H1 (cell line): ENCODE results near the gene TMEM236. TPM values are rescaled to one million over a fixed set of nuclear protein-coding genes. Genes with fewer than 3 reads are reported as not detected.

Experiments used
- CTCF ChIA-PET: fragments of 300-600 bp; sonication (Branson Sonifier 250); formaldehyde crosslinking; loops from one replicate; lab custom pipeline; 2021; ENCODE audit not compliant: partially characterized antibody; lab: Charles Lee
- POLR2A ChIA-PET: fragments of 300-600 bp; sonication (Branson Sonifier 250); formaldehyde crosslinking; loops from one replicate; lab custom pipeline; 2021; ENCODE audit warnings: inconsistent platforms; ENCODE audit not compliant: partially characterized antibody; lab: Charles Lee
- DNase-seq, 2 experiments: peaks; one replicate each; pipeline versions ENCODE4 v3.0.0 to v3.0.0-alpha.2; 2010 to 2022; ENCODE audit warnings: low spot score in 2 of 2, low read depth in 1 of 2, mixed read lengths in 1 of 2
- FAIRE-seq: peaks from 2 replicates; lab custom pipeline; 2011; peaks lifted over from hg19 to GRCh38; lab: Jason Lieb, UNC
- H2AFZ ChIP-seq: 2 replicates; pipeline ENCODE4 v1.8.1; 2012; ENCODE audit warnings: low read length, inconsistent platforms
- H2AK5ac ChIP-seq: 2 replicates; pipeline ENCODE4 v1.6.1; 2013; ENCODE audit warnings: low read depth, low read length
- H2BK120ac ChIP-seq: replicated peaks from 2 replicates; pipeline ENCODE3; 2013; ENCODE audit warnings: low read depth, low read length, inconsistent platforms
- H2BK12ac ChIP-seq: 2 replicates; pipeline ENCODE4 v1.6.1; 2013; ENCODE audit warnings: low read depth, low read length
- H2BK15ac ChIP-seq: 2 replicates; pipeline ENCODE4 v1.6.1; 2013; ENCODE audit warnings: low read length
- H2BK20ac ChIP-seq: 2 replicates; pipeline ENCODE4 v1.6.1; 2013; ENCODE audit warnings: low read length
- H2BK5ac ChIP-seq: 2 replicates; pipeline ENCODE4 v1.6.1; 2013; ENCODE audit warnings: low read depth, low read length
- H3K14ac ChIP-seq: 2 replicates; pipeline ENCODE4 v1.6.1; 2013; ENCODE audit warnings: inconsistent platforms; ENCODE audit not compliant: insufficient read length
- H3K18ac ChIP-seq: 2 replicates; pipeline ENCODE4 v1.6.1; 2013; ENCODE audit warnings: low read length; ENCODE audit errors: extremely low read depth
- H3K23ac ChIP-seq: 2 replicates; pipeline ENCODE4 v1.6.1; 2013; ENCODE audit warnings: inconsistent platforms; ENCODE audit not compliant: insufficient read length
- H3K23me2 ChIP-seq: 2 replicates; pipeline ENCODE4 v1.6.1; 2013; ENCODE audit warnings: low read depth, low read length
- H3K27ac ChIP-seq: 2 replicates; pipeline ENCODE4 v1.6.1; 2011; ENCODE audit warnings: low read depth, low read length, inconsistent platforms
- H3K27me3 ChIP-seq, 4 experiments: replicated peaks in 1 of 4; 1 replicate in 1 of 4; 2 replicates in 3 of 4; pipeline versions ENCODE4 v1.6.1 to v1.8.1; 2011 to 2013; ENCODE audit warnings: low read length in 3 of 4, mild to moderate bottlenecking in 3 of 4, inconsistent platforms in 2 of 4, mixed read lengths in 2 of 4, moderate library complexity in 1 of 4; ENCODE audit not compliant: control insufficient read depth in 3 of 4, insufficient read depth in 3 of 4; ENCODE audit errors: extremely low read depth in 1 of 4
- H3K36me3 ChIP-seq, 4 experiments: 2 replicates each; pipeline versions ENCODE4 v1.6.1 to v1.8.1; 2011 to 2013; ENCODE audit warnings: mild to moderate bottlenecking in 4 of 4, low read length in 3 of 4, moderate library complexity in 2 of 4, control low read depth in 1 of 4, inconsistent platforms in 1 of 4; ENCODE audit not compliant: insufficient read depth in 4 of 4, control insufficient read depth in 2 of 4
- H3K4ac ChIP-seq: replicated peaks from 2 replicates; pipeline ENCODE3; 2013; ENCODE audit warnings: low read length, low read depth, mixed read lengths, inconsistent platforms; ENCODE audit not compliant: insufficient read length
- H3K4me1 ChIP-seq, 4 experiments: replicated peaks in 1 of 4; 1 replicate in 1 of 4; 2 replicates in 3 of 4; pipeline versions ENCODE4 v1.6.1 to v1.8.1; 2011 to 2013; ENCODE audit warnings: low read length in 3 of 4, inconsistent platforms in 2 of 4, mixed read lengths in 1 of 4; ENCODE audit not compliant: insufficient read depth in 4 of 4, control insufficient read depth in 3 of 4
- H3K4me2 ChIP-seq, 2 experiments: 2 replicates each; pipeline versions ENCODE4 v1.6.1 to v1.8.1; 2011 to 2013; ENCODE audit warnings: low read depth in 2 of 2, low read length in 2 of 2, control low read depth in 1 of 2, inconsistent platforms in 1 of 2, mild to moderate bottlenecking in 1 of 2; ENCODE audit not compliant: insufficient read depth in 1 of 2
- H3K4me3 ChIP-seq, 4 experiments: fragments of 200-600, 300-600 bp in 1 of 4; sonication (generic), shearing (Covaris generic), sonication (Bioruptor Twin) in 1 of 4; 2 replicates each; pipeline versions ENCODE4 v1.5.1 to v1.8.1; 2011 to 2016; ENCODE audit warnings: low read length in 4 of 4, low read depth in 3 of 4, control low read depth in 2 of 4, inconsistent platforms in 2 of 4, mild to moderate bottlenecking in 2 of 4, mixed read lengths in 1 of 4, moderate library complexity in 1 of 4; ENCODE audit not compliant: insufficient read depth in 2 of 4; ENCODE audit errors: extremely low read depth in 1 of 4
- H3K56ac ChIP-seq: replicated peaks from 2 replicates; pipeline ENCODE3; 2013; ENCODE audit warnings: low read depth, mild to moderate bottlenecking, mixed read lengths, low read length, inconsistent platforms; ENCODE audit not compliant: insufficient read length
- H3K79me1 ChIP-seq: 2 replicates; pipeline ENCODE4 v1.6.1; 2013; ENCODE audit warnings: low read depth, low read length, control low read depth
- H3K79me2 ChIP-seq, 2 experiments: 2 replicates each; pipeline versions ENCODE4 v1.6.1 to v1.8.1; 2012 to 2013; ENCODE audit warnings: low read length in 2 of 2, mild to moderate bottlenecking in 2 of 2, inconsistent platforms in 1 of 2; ENCODE audit not compliant: insufficient read depth in 2 of 2, control insufficient read depth in 1 of 2
- H3K9ac ChIP-seq, 4 experiments: replicated peaks in 1 of 4; 1 replicate in 1 of 4; 2 replicates in 3 of 4; pipeline versions ENCODE4 v1.6.1 to v1.8.1; 2011 to 2013; ENCODE audit warnings: low read depth in 3 of 4, low read length in 3 of 4, control low read depth in 2 of 4, mild to moderate bottlenecking in 2 of 4, moderate library complexity in 2 of 4, inconsistent platforms in 1 of 4; ENCODE audit errors: extremely low read depth in 1 of 4
- H3K9me3 ChIP-seq, 2 experiments: 2 replicates each; pipeline versions ENCODE4 v1.6.1 to v1.8.1; 2012 to 2013; ENCODE audit warnings: mild to moderate bottlenecking in 2 of 2, moderate library complexity in 2 of 2, control low read depth in 1 of 2, inconsistent platforms in 1 of 2, low read depth in 1 of 2, low read length in 1 of 2, mixed read lengths in 1 of 2; ENCODE audit not compliant: insufficient read depth in 2 of 2
- H4K20me1 ChIP-seq, 2 experiments: replicated peaks in 1 of 2; 2 replicates each; pipeline versions ENCODE3 to v1.8.1; 2011 to 2013; ENCODE audit warnings: inconsistent platforms in 2 of 2, low read length in 2 of 2, mild to moderate bottlenecking in 1 of 2; ENCODE audit not compliant: insufficient read depth in 2 of 2, control insufficient read depth in 1 of 2
- H4K5ac ChIP-seq: 2 replicates; pipeline ENCODE4 v1.6.1; 2013; ENCODE audit warnings: low read length, low read depth, mixed read lengths, inconsistent platforms; ENCODE audit not compliant: insufficient read length
- H4K8ac ChIP-seq: 2 replicates; pipeline ENCODE4 v1.8.0; 2013; ENCODE audit warnings: mild to moderate bottlenecking, moderate library complexity, low read length, inconsistent platforms; ENCODE audit not compliant: insufficient read depth; ENCODE audit errors: extremely low read depth
- H4K91ac ChIP-seq: replicated peaks from 2 replicates; pipeline ENCODE3; 2013; ENCODE audit warnings: low read length, mixed read lengths, inconsistent platforms; ENCODE audit not compliant: insufficient read length
- CHD1 ChIP-seq: IDR thresholded peaks from 2 replicates; pipeline ENCODE4 v1.6.1; 2012; ENCODE audit warnings: low read depth, low read length, improper control_type of control experiment
- HDAC2 ChIP-seq, 2 experiments: fragments of 300-600 bp in 1 of 2; sonication (generic) in 1 of 2; IDR thresholded peaks; 2 replicates each; pipeline ENCODE4 v1.6.1; 2011 to 2012; ENCODE audit warnings: low read depth in 2 of 2, low read length in 2 of 2, mild to moderate bottlenecking in 2 of 2, moderate library complexity in 2 of 2, borderline replicate concordance in 1 of 2, inconsistent platforms in 1 of 2
- JUND ChIP-seq: IDR thresholded peaks from 2 replicates; pipeline ENCODE4 v1.6.1; 2011; ENCODE audit warnings: mild to moderate bottlenecking, improper control_type of control experiment, low read length
- POU5F1 ChIP-seq: IDR thresholded peaks from 2 replicates; pipeline ENCODE4 v1.6.1; 2011; ENCODE audit warnings: low read depth, mild to moderate bottlenecking, low read length, moderate library complexity
- SIN3A ChIP-seq, 2 experiments: IDR thresholded peaks in 1 of 2; conservative IDR thresholded peaks in 1 of 2; 2 replicates each; pipeline ENCODE4 v1.6.1; 2011 to 2012; ENCODE audit warnings: low read length in 2 of 2, improper control_type of control experiment in 1 of 2, low read depth in 1 of 2, mild to moderate bottlenecking in 1 of 2
- SIRT6 ChIP-seq: IDR thresholded peaks from one replicate; pipeline ENCODE4 v1.7.1; 2012; ENCODE audit warnings: low read length, inconsistent platforms
- SRF ChIP-seq: IDR thresholded peaks from 2 replicates; pipeline ENCODE4 v1.6.1; 2011; ENCODE audit warnings: mild to moderate bottlenecking, low read depth, low read length, moderate library complexity
- TAF7 ChIP-seq: optimal IDR thresholded peaks from 2 replicates; pipeline ENCODE3; 2011; ENCODE audit warnings: low read depth, mild to moderate bottlenecking, inconsistent platforms, low read length, moderate library complexity, borderline replicate concordance
- YY1 ChIP-seq: IDR thresholded peaks from 2 replicates; pipeline ENCODE4 v1.6.1; 2011; ENCODE audit warnings: low read depth, mild to moderate bottlenecking, low read length
- WGBS, 2 experiments: shearing (Covaris generic) in 1 of 2; methylation state at CpG; one replicate each; pipeline versions ENCODE4 v1.1.6 to v1.1.7; 2013 to 2015; ENCODE audit warnings: low lambda C conversion rate in 2 of 2, mixed read lengths in 2 of 2, inconsistent platforms in 1 of 2, low coverage in 1 of 2, missing lambda C conversion rate in 1 of 2; ENCODE audit not compliant: insufficient replicate concordance in 2 of 2, insufficient coverage in 1 of 2, insufficient read length in 1 of 2; ENCODE audit errors: extremely low coverage in 1 of 2, missing lambda C conversion rate in 1 of 2; 5-methylcytosine and 5-hydroxymethylcytosine counted together
- polyA plus RNA-seq, 7 experiments: library from polyadenylated mRNA; depleted of rRNA in 3 of 7; stranded (reverse) in 5 of 7; unstranded in 2 of 7; fragments of >200 nt in 5 of 7; fragments of 200-250 nt in 2 of 7; gene quantifications; 1 replicate in 5 of 7; 2 replicates in 1 of 7; 4 replicates in 1 of 7; pipeline versions ENCODE4 v1.2.1 to v1.2.3, GENCODE V29; 2011 to 2013; ENCODE audit warnings: missing spikeins in 2 of 7, mixed read lengths in 2 of 7
- total RNA-seq: library from RNA; stranded (reverse); fragmentation: NEBNext Ultra II Directional; extraction: Animal tissue kit (Norgen Biotek cat#: 25700); gene quantifications from 2 replicates; pipeline ENCODE4 v1.2.1, GENCODE V29; 2021
- TF ChIP-seq, protein P1 (sequence below): IDR thresholded peaks from 2 replicates; pipeline ENCODE4 v1.6.1; 2012; ENCODE audit warnings: inconsistent platforms

The TMEM236 gene
- total and polyA plus RNA-seq, 2 of the 8 experiments (the other 6 are each of a cell fraction or from before 2014, with no cell fraction given), result 0.02 to 0.07 TPM

DNA sequence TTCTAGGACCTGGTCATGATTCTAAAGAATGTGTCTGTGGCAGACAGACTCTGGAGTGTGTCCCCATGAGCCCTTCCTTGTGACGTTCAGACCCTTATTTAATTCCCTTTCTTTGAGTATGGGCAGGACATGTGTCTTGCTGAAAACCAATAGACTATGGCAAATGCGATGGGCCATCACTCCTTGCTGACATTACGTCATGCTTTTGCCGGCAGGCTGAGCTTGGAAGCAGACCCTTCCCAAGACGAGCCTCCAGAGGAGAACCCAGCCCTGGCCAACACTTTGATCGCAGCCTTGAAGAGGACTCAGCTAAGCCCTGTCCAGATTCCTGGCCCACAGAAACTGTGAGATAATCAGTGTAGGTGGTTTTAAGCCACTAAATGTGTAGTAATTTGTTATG is 18.4 kb upstream of the TMEM236 start:
- no peak overlapping the region for H3K23ac ChIP-seq
- POLR2A ChIA-PET, result no interaction called here
- H3K27ac ChIP-seq, result no peak overlapping the region
- H3K4me3 ChIP-seq, result no peak overlapping the region
- H3K79me2 ChIP-seq, result no peaks in the 10 kb centered on the region
- no peak overlapping the region for H2BK12ac ChIP-seq
- H3K56ac ChIP-seq, result no peak overlapping the region
- no peak overlapping the region for H3K18ac ChIP-seq
- DNase-seq (no peak), FAIRE-seq (no peak)
- no peak overlapping the region for H4K5ac ChIP-seq
- no peak overlapping the region for H4K91ac ChIP-seq
- no peak overlapping the region for H4K8ac ChIP-seq
- no peak overlapping the region for H2AK5ac ChIP-seq
- H3K4me2 ChIP-seq, result no peak overlapping the region
- WGBS, 2 experiments, result 86% methylated on average over 6 of the region's 6 CpGs; no CpG with 5 or more reads in 1 of the 2 experiments
- no peaks in the 10 kb centered on the region for H3K79me1 ChIP-seq
- no peaks in the 10 kb centered on the region for H3K4me1 ChIP-seq
- H2BK120ac ChIP-seq, result no peak overlapping the region
- no peak overlapping the region for H2BK5ac ChIP-seq
- H3K9me3 ChIP-seq, result no peaks in the 10 kb centered on the region
- H3K36me3 ChIP-seq, result no peaks in the 10 kb centered on the region
- no peak overlapping the region for H2AFZ ChIP-seq
- H3K23me2 ChIP-seq, result no peaks in the 10 kb centered on the region
- H3K14ac ChIP-seq, result no peak overlapping the region
- no peak for TF ChIP-seq SRF
- no peak for TF ChIP-seq JUND
- no peak for TF ChIP-seq CHD1
- TF ChIP-seq SIRT6, result no peak
- TF ChIP-seq, protein P1, sequence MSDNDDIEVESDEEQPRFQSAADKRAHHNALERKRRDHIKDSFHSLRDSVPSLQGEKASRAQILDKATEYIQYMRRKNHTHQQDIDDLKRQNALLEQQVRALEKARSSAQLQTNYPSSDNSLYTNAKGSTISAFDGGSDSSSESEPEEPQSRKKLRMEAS, result no peak
- no peak for TF ChIP-seq POU5F1
- no peak for TF ChIP-seq HDAC2 (IDR thresholded peaks at IDR 0.05; ENCODE audit: borderline replicate concordance in 1 of 2, low read depth in 2 of 2, low read length in 2 of 2)
- no peak for TF ChIP-seq YY1
- TF ChIP-seq TAF7, result no peak
- no peak for TF ChIP-seq SIN3A (conservative IDR thresholded peaks at IDR 0.05 in 1 of 2, IDR thresholded peaks at IDR 0.05 in 1 of 2; ENCODE audit: low read depth in 1 of 2, low read length in 2 of 2)
- TF ChIP-seq, all 59 proteins: peak for 0
- no peak overlapping the region for H2BK20ac ChIP-seq
- no peaks in the 10 kb centered on the region for H4K20me1 ChIP-seq
- CTCF ChIA-PET, result no interaction called here
- H3K9ac ChIP-seq, result no peak overlapping the region
- H3K27me3 ChIP-seq, result no peaks in the 10 kb centered on the region
- H3K4ac ChIP-seq, result no peak overlapping the region
- no peak overlapping the region for H2BK15ac ChIP-seq
